Gastroesophageal sphincter (tissue), 3 donors: Measurements from ENCODE around the gene FHAD1.

Experiments
- CTCF ChIP-seq, 4 experiments: fragments of 200-600 bp in 2 of 4; fragments of 450-650 bp in 2 of 4; sonication (generic) in 1 of 4; IDR thresholded peaks; one replicate each; pipeline ENCODE4 v1.5.1; 2017 to 2019; ENCODE audit warnings: antibody characterized with exemption in 4 of 4, mild to moderate bottlenecking in 2 of 4, moderate library complexity in 2 of 4
- EP300 ChIP-seq: sonication (generic); formaldehyde crosslinking; IDR thresholded peaks from one replicate; pipeline ENCODE4 v1.6.1; 2017; ENCODE audit warnings: antibody characterized with exemption, mild to moderate bottlenecking
- POLR2A ChIP-seq, 2 donors: fragments of 450-650 bp; IDR thresholded peaks; one replicate each; pipeline ENCODE4 v1.6.1; 2017; ENCODE audit warnings: antibody characterized with exemption in 2 of 2, mild to moderate bottlenecking in 2 of 2, moderate library complexity in 1 of 2
- POLR2AphosphoS5 ChIP-seq: sonication (generic); formaldehyde crosslinking; IDR thresholded peaks from one replicate; pipeline ENCODE4 v1.6.1; 2017; ENCODE audit warnings: antibody characterized with exemption

GRCh38 chr1:15206418-15207030, 40.5 kb upstream of the FHAD1 start:
- TF ChIP-seq POLR2A (IDR thresholded peaks at IDR 0.05) (no peak), POLR2AphosphoS5 (no peak), EP300 (no peak), CTCF (IDR thresholded peaks at IDR 0.05) (no peak)
